ENCODE results near the gene DDIT3. TPM values are rescaled to one million over a fixed set of nuclear protein-coding genes. Genes with fewer than 3 reads are reported as not detected.
A peak's percentile ranks its signal among the peaks of the same experiment; 100 is the strongest.

Gene DDIT3
- total RNA-seq, 1 donor from 2014 or later = 42.6 TPM

DNA sequence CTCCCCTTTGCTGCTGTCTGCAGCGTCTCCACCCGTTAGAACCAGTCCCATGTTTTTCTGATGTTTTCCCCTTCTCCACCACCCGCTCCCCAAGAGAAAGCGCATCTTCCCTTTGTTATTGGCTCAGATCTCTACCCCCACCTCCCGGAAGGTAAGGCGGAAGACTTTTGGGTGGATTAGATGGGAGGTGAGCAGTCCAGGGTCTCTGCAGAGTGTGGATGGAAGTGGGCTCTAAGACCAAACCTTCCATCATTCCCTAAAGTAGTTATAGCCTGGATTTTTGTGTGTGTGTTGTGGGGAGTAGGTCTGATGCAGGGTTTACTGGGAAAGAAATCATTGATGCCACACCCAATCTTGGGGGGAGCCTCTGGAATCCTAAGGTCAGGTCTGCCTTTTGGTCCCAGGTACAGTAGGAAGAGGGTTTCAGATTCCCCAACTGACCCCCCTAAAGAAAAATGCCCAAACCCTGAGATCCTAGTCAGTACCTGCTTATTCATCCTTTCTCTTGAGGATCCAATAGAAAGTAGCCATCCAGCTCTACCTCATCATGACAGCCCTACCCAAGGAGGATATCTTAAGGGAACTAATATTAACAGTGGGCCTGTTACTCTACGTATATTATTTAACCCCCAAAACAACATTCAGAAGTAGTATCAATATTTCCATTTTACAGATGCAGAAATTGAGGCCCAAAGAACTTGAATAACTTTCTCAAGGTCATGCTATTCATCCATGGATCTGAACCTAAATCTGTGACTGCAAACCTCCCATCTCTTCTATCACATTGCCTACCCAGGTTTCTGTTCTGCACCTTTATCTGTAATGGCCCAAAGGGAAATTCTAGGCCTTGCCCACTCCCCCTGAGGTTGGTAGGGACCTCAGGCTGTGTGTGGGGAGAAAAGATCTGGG lies 30.6 kb upstream of the DDIT3 start:
- H3K27me3 ChIP-seq (ENCODE audit: insufficient read depth, low read length) = peaks cover 10% of the 10 kb centered on the region
- H3K27ac ChIP-seq (ENCODE audit: low read depth, low read length) = no peak overlapping the region
- peaks cover 11% of the 10 kb centered on the region for H3K27me3 Mint-ChIP-seq (ENCODE audit: low read depth, unreplicated experiment)
- H4K20me1 ChIP-seq (ENCODE audit: insufficient read depth, low read length) = peaks cover 12% of the 10 kb centered on the region
- H3K9me3 Mint-ChIP-seq (ENCODE audit: unreplicated experiment) = peaks cover 3% of the 10 kb centered on the region
- H3K27ac Mint-ChIP-seq (ENCODE audit: unreplicated experiment) = peak overlapping the region; percentile 31
- peaks cover 31% of the 10 kb centered on the region for H3K4me1 Mint-ChIP-seq (ENCODE audit: low read depth, unreplicated experiment)
- no peaks in the 10 kb centered on the region for H3K36me3 ChIP-seq (ENCODE audit: insufficient read depth, low read length)
- H3K4me3 ChIP-seq (ENCODE audit: insufficient read depth, low read depth, low read length) = peak overlapping the region; percentile 69
- peak overlapping the region; percentile 72 for H3K9ac ChIP-seq (ENCODE audit: low read length)
- peaks cover 22% of the 10 kb centered on the region for H3K4me1 ChIP-seq (ENCODE audit: insufficient read depth, low read length)
- H3K4me2 ChIP-seq (ENCODE audit: low read length) = peak overlapping the region; percentile 93
- H3K9me3 ChIP-seq (ENCODE audit: insufficient read depth, low read depth, low read length) = no peaks in the 10 kb centered on the region
- no peak for DNase-seq (ENCODE audit: low read depth)
- peak overlapping the region; percentile 50 for H2AFZ ChIP-seq (ENCODE audit: low read depth, low read length)
- H3K79me2 ChIP-seq (ENCODE audit: insufficient read depth, low read length) = peaks cover 12% of the 10 kb centered on the region
- TF ChIP-seq, protein P1, sequence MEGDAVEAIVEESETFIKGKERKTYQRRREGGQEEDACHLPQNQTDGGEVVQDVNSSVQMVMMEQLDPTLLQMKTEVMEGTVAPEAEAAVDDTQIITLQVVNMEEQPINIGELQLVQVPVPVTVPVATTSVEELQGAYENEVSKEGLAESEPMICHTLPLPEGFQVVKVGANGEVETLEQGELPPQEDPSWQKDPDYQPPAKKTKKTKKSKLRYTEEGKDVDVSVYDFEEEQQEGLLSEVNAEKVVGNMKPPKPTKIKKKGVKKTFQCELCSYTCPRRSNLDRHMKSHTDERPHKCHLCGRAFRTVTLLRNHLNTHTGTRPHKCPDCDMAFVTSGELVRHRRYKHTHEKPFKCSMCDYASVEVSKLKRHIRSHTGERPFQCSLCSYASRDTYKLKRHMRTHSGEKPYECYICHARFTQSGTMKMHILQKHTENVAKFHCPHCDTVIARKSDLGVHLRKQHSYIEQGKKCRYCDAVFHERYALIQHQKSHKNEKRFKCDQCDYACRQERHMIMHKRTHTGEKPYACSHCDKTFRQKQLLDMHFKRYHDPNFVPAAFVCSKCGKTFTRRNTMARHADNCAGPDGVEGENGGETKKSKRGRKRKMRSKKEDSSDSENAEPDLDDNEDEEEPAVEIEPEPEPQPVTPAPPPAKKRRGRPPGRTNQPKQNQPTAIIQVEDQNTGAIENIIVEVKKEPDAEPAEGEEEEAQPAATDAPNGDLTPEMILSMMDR (IDR thresholded peaks at IDR 0.05; ENCODE audit: insufficient read depth, low read depth, low read length) = no peak
- no peak for TF ChIP-seq EZH2 (IDR thresholded peaks at IDR 0.05; ENCODE audit: insufficient read depth, low read length)
- H3K4me3 Mint-ChIP-seq (ENCODE audit: unreplicated experiment) = peak overlapping the region; percentile 86
- FAIRE-seq = no peak
- H3K36me3 Mint-ChIP-seq (ENCODE audit: low read depth, unreplicated experiment) = peaks cover 6% of the 10 kb centered on the region

DNA sequence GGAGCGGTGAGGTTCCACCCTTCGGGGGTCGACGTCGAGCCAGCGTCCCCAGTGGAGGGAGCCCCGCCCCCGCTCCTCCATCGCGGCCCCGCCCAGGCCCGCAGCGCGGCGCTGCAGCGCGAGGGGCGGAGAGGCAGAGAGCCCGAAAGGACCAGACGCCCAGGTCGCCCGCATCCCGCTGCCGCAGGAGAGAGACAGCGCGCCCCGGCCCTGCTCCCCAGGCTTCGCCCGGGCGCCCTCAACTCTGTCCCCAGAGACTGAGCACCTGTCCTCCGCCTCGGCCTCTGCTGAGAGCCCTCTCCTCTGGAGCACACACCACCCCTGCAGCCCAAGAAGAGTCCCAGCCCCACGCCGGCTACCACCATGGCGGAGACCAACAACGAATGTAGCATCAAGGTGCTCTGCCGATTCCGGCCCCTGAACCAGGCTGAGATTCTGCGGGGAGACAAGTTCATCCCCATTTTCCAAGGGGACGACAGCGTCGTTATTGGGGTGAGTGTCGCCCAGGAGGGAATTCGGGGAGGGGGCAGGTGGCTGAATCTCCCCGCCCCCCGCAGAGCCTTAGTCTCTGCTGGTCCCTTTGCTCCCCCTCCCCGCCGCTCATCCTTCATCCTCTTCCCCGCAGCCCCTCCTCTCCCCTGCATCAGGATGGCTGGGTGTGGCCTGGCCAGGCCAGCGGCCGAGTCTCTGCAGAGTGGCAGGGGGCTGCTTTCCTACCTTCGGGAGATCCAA lies 29.8 kb upstream of the DDIT3 start, which contains the start of gene KIF5A:
Gene KIF5A, plus strand, starts transcription at position 136 of the 732 bp plus-strand sequence. Its CDS starts 228 bp downstream, at position 364.
- TF ChIP-seq, protein P1 (IDR thresholded peaks at IDR 0.05; ENCODE audit: insufficient read depth, low read depth, low read length) = no peak
- peak; percentile 68 for TF ChIP-seq EZH2 (IDR thresholded peaks at IDR 0.05; ENCODE audit: insufficient read depth, low read length)
- H3K27me3 ChIP-seq (ENCODE audit: insufficient read depth, low read length) = peaks cover 10% of the 10 kb centered on the region
- no peaks in the 10 kb centered on the region for H3K9me3 ChIP-seq (ENCODE audit: insufficient read depth, low read depth, low read length)
- DNase-seq (ENCODE audit: low read depth) (no peak), FAIRE-seq (no peak)
- H3K4me2 ChIP-seq (ENCODE audit: low read length) = peak within 1 kb of the TSS; percentile 93
- H2AFZ ChIP-seq (ENCODE audit: low read depth, low read length) = peak within 1 kb of the TSS; percentile 82
- peaks cover 29% of the 10 kb centered on the region for H3K4me1 ChIP-seq (ENCODE audit: insufficient read depth, low read length)
- Mint-ChIP-seq H3K27me3 (ENCODE audit: low read depth, unreplicated experiment) (peaks cover 11% of the 10 kb centered on the region), H3K4me1 (ENCODE audit: low read depth, unreplicated experiment) (peaks cover 37% of the 10 kb centered on the region), H3K27ac (ENCODE audit: unreplicated experiment) (no peak within 1 kb of the TSS), H3K36me3 (ENCODE audit: low read depth, unreplicated experiment) (peaks cover 11% of the 10 kb centered on the region), H3K9me3 (ENCODE audit: unreplicated experiment) (peaks cover 3% of the 10 kb centered on the region), H3K4me3 (ENCODE audit: unreplicated experiment) (peak within 1 kb of the TSS; percentile 86)
- H3K9ac ChIP-seq (ENCODE audit: low read length) = peak within 1 kb of the TSS; percentile 72
- no peak within 1 kb of the TSS for H3K27ac ChIP-seq (ENCODE audit: low read depth, low read length)
- H3K36me3 ChIP-seq (ENCODE audit: insufficient read depth, low read length) = peaks cover 3% of the 10 kb centered on the region
- peak within 1 kb of the TSS; percentile 69 for H3K4me3 ChIP-seq (ENCODE audit: insufficient read depth, low read depth, low read length)
- peaks cover 20% of the 10 kb centered on the region for H3K79me2 ChIP-seq (ENCODE audit: insufficient read depth, low read length)
- H4K20me1 ChIP-seq (ENCODE audit: insufficient read depth, low read length) = peaks cover 20% of the 10 kb centered on the region

Measured in astrocyte (in vitro differentiated cells and primary cell).